SK-N-SH (cell line): ENCODE measurements around the gene RCOR1. TPM values are rescaled to one million over a fixed set of nuclear protein-coding genes. Genes with fewer than 3 reads are reported as not detected.

ENCODE experiments used
- CTCF ChIA-PET: fragments of 300-600, 350-600 bp; formaldehyde crosslinking; extraction: SDS; loops from one replicate; lab custom pipeline; 2021; lab: Yijun Ruan, JAX
- POLR2A ChIA-PET: fragments of 350-600 bp; sonication (Branson Sonifier 250); formaldehyde crosslinking; extraction: SDS; loops from one replicate; lab custom pipeline; 2020; ENCODE audit warnings: antibody characterized with exemption, inconsistent platforms; lab: Yijun Ruan, JAX
- DNase-seq: peaks from one replicate; pipeline ENCODE4 v3.0.0; 2012
- H2AFZ ChIP-seq: fragments of 200-600 bp; sonication (generic); 2 replicates; pipeline ENCODE4 v1.8.1; 2016; ENCODE audit warnings: antibody characterized with exemption, mild to moderate bottlenecking, low read depth
- H3F3A ChIP-seq: fragments of 200-600 bp; sonication (generic); replicated peaks from 2 replicates; pipeline ENCODE3; 2016; ENCODE audit warnings: antibody characterized with exemption, mild to moderate bottlenecking; ENCODE audit not compliant: insufficient read depth
- H3K27ac ChIP-seq, 2 experiments: fragments of 200-500 bp in 1 of 2; fragments of 200-600 bp in 1 of 2; sonication (Bioruptor generic) in 1 of 2; sonication (generic), shearing (Covaris generic) in 1 of 2; 2 replicates each; pipeline versions ENCODE4 v1.5.1 to v1.6.1; 2014 to 2016; ENCODE audit warnings: low read depth in 2 of 2, inconsistent platforms in 1 of 2, low read length in 1 of 2, mild to moderate bottlenecking in 1 of 2, mixed read lengths in 1 of 2
- H3K27me3 ChIP-seq: fragments of 200-600 bp; sonication (generic), shearing (Covaris generic); 2 replicates; pipeline ENCODE4 v1.6.1; 2016; ENCODE audit warnings: mixed run types; ENCODE audit not compliant: insufficient read depth
- H3K36me3 ChIP-seq, 2 experiments: fragments of 200-500 bp in 1 of 2; fragments of 200-600 bp in 1 of 2; sonication (Bioruptor generic) in 1 of 2; sonication (generic) in 1 of 2; replicated peaks in 1 of 2; 2 replicates each; pipeline versions ENCODE3 to v1.5.1; 2014 to 2016; ENCODE audit warnings: low read length in 1 of 2, mild to moderate bottlenecking in 1 of 2; ENCODE audit not compliant: insufficient read depth in 2 of 2, control insufficient read depth in 1 of 2
- H3K4me1 ChIP-seq, 2 experiments: fragments of 200-500 bp in 1 of 2; fragments of 200-600 bp in 1 of 2; sonication (Bioruptor generic) in 1 of 2; sonication (generic), shearing (Covaris generic) in 1 of 2; 2 replicates each; pipeline versions ENCODE4 v1.5.1 to v1.6.1; 2014 to 2016; ENCODE audit warnings: low read depth in 1 of 2, low read length in 1 of 2, mixed run types in 1 of 2; ENCODE audit not compliant: insufficient read depth in 2 of 2, control insufficient read depth in 1 of 2
- H3K4me2 ChIP-seq: fragments of 200-600 bp; sonication (generic), shearing (Covaris generic); 2 replicates; pipeline ENCODE4 v1.6.1; 2017; ENCODE audit warnings: mixed run types
- H3K4me3 ChIP-seq, 2 experiments: fragments of 200-500 bp in 1 of 2; fragments of 200-600 bp in 1 of 2; sonication (Bioruptor generic) in 1 of 2; sonication (generic), shearing (Covaris generic) in 1 of 2; 2 replicates each; pipeline versions ENCODE4 v1.5.1 to v1.8.1; 2014 to 2016; ENCODE audit warnings: low read depth in 2 of 2, inconsistent platforms in 1 of 2, low read length in 1 of 2, mild to moderate bottlenecking in 1 of 2, mixed read lengths in 1 of 2, moderate library complexity in 1 of 2
- H3K79me2 ChIP-seq: fragments of 200-600 bp; sonication (generic); 2 replicates; pipeline ENCODE4 v1.8.1; 2017; ENCODE audit warnings: mild to moderate bottlenecking; ENCODE audit not compliant: insufficient read depth
- H3K9ac ChIP-seq: fragments of 200-600 bp; sonication (generic); 2 replicates; pipeline ENCODE4 v1.6.1; 2017; ENCODE audit warnings: mixed run types
- H3K9me2 ChIP-seq: fragments of 200-600 bp; sonication (generic); 2 replicates; pipeline ENCODE4 v1.6.1; 2017; ENCODE audit warnings: mixed run types
- H3K9me3 ChIP-seq: fragments of 200-600 bp; sonication (generic); 2 replicates; pipeline ENCODE4 v1.6.1; 2017; ENCODE audit warnings: mixed run types, mild to moderate bottlenecking, moderate library complexity
- H4K20me1 ChIP-seq: fragments of 200-600 bp; sonication (generic); 2 replicates; pipeline ENCODE4 v1.6.1; 2017; ENCODE audit warnings: mild to moderate bottlenecking, mixed run types; ENCODE audit not compliant: insufficient read depth
- CHD2 ChIP-seq: fragments of 150-350 bp; IDR thresholded peaks from 2 replicates; pipeline ENCODE4 v1.6.1; 2018; ENCODE audit warnings: low read length; ENCODE audit not compliant: partially characterized antibody
- ELF1 ChIP-seq: IDR thresholded peaks from 2 replicates; pipeline ENCODE4 v1.4.0; 2012
- EZH2phosphoT487 ChIP-seq: fragments of 200-600 bp; sonication (generic); IDR thresholded peaks from 2 replicates; pipeline ENCODE4 v1.6.1; 2017; ENCODE audit warnings: low read depth, mixed run types, mild to moderate bottlenecking, antibody characterized with exemption, moderate library complexity, borderline replicate concordance
- FOXJ3 ChIP-seq: sonication (generic); formaldehyde crosslinking; IDR thresholded peaks from 2 replicates; pipeline ENCODE4 v1.5.1; 2020; ENCODE audit warnings: mild to moderate bottlenecking, missing genetic modification reagents
- FOXM1 ChIP-seq: IDR thresholded peaks from 2 replicates; pipeline ENCODE4 v1.4.0; 2012; ENCODE audit warnings: low read depth, mild to moderate bottlenecking
- IRF3 ChIP-seq: fragments of 150-350 bp; IDR thresholded peaks from 2 replicates; pipeline ENCODE4 v1.6.1; 2016; ENCODE audit warnings: mild to moderate bottlenecking, low read depth, low read length
- MAX ChIP-seq: IDR thresholded peaks from 2 replicates; pipeline ENCODE4 v1.4.0; 2012; ENCODE audit warnings: low read depth
- MEF2A ChIP-seq: IDR thresholded peaks from 2 replicates; pipeline ENCODE4 v1.4.0; 2012; ENCODE audit warnings: low read depth, borderline replicate concordance
- NRF1 ChIP-seq: IDR thresholded peaks from 2 replicates; pipeline ENCODE4 v1.6.1; 2012; ENCODE audit warnings: low read depth, mild to moderate bottlenecking, low read length
- RAD21 ChIP-seq: IDR thresholded peaks from 2 replicates; pipeline ENCODE4 v1.6.1; 2012; ENCODE audit warnings: mild to moderate bottlenecking, low read length
- RCOR1 ChIP-seq: fragments of 150-350 bp; IDR thresholded peaks from 2 replicates; pipeline ENCODE4 v1.6.1; 2017; ENCODE audit warnings: antibody characterized with exemption, low read length
- RFX5 ChIP-seq: IDR thresholded peaks from 2 replicates; pipeline ENCODE4 v1.6.1; 2012; ENCODE audit warnings: mild to moderate bottlenecking, improper control_type of control experiment, low read length
- RXRA ChIP-seq: IDR thresholded peaks from 2 replicates; pipeline ENCODE4 v1.4.0; 2012; ENCODE audit warnings: low read depth, mild to moderate bottlenecking, borderline replicate concordance
- SIN3A ChIP-seq: IDR thresholded peaks from 2 replicates; pipeline ENCODE4 v1.6.1; 2012; ENCODE audit warnings: low read depth, mild to moderate bottlenecking, low read length, moderate library complexity, borderline replicate concordance
- SMC3 ChIP-seq: IDR thresholded peaks from 2 replicates; pipeline ENCODE4 v1.6.1; 2012; ENCODE audit warnings: low read depth, low read length, improper control_type of control experiment
- TAF1 ChIP-seq: IDR thresholded peaks from 2 replicates; pipeline ENCODE4 v1.6.1; 2012; ENCODE audit warnings: low read depth, mild to moderate bottlenecking, low read length, moderate library complexity, borderline replicate concordance
- TEAD4 ChIP-seq: IDR thresholded peaks from 2 replicates; pipeline ENCODE4 v1.4.0; 2012; ENCODE audit warnings: mild to moderate bottlenecking, borderline replicate concordance; ENCODE audit not compliant: insufficient read depth
- YY1 ChIP-seq: IDR thresholded peaks from 2 replicates; pipeline ENCODE4 v1.4.0; 2012; ENCODE audit warnings: low read depth, mild to moderate bottlenecking
- WGBS: methylation state at CpG from one replicate; pipeline ENCODE4 v1.1.6; 2017; ENCODE audit warnings: low lambda C conversion rate; 5-methylcytosine and 5-hydroxymethylcytosine counted together
- polyA plus RNA-seq, 3 experiments: library from polyadenylated mRNA; depleted of rRNA; stranded (reverse); fragments of >200 nt; gene quantifications; 2 replicates each; pipeline ENCODE4 v1.2.3, GENCODE V29; 2012
- TF ChIP-seq, protein P1 (sequence below): IDR thresholded peaks from 2 replicates; pipeline ENCODE4 v1.4.0; 2012; ENCODE audit warnings: low read depth, borderline replicate concordance
- TF ChIP-seq, protein P2 (sequence below): IDR thresholded peaks from 2 replicates; pipeline ENCODE4; 2012

RCOR1 gene
- polyA plus RNA-seq, 1 of the 3 experiments (the other 2 are of a cell fraction) = 8.5 TPM

DNA sequence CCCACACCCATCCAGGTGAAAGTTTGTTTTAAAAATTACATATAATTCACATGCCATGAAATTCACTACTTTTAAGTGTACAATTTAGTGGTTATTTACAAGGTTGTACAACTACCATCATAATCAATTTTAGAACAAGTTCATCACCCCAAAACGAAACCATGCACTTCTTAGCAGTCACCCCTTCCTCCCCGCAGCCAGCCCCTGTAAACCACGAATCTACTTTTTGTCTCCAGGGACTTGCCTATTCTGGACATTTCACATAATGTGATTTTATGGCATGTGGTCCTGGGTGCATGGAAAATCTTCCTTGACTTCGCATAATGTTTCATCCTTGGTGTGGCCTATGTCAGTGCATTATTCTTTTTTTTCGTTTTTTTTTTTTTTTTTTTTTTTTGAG is 165.6 kb downstream of the RCOR1 start:
- ChIA-PET CTCF (no interaction called here), POLR2A (no interaction called here)
- no peak overlapping the region for H2AFZ ChIP-seq
- H3K4me1 ChIP-seq = no peaks in the 10 kb centered on the region; a peak in 1 of 4 replicates
- H3K4me3 ChIP-seq = no peak overlapping the region
- H3K27ac ChIP-seq = no peak overlapping the region
- H3K36me3 ChIP-seq = no peaks in the 10 kb centered on the region
- H3K27me3 ChIP-seq = no peaks in the 10 kb centered on the region
- no peaks in the 10 kb centered on the region for H3F3A ChIP-seq
- no peaks in the 10 kb centered on the region for H3K9me3 ChIP-seq
- no peaks in the 10 kb centered on the region for H3K79me2 ChIP-seq
- WGBS = 65% methylated on average over 5 of the region's 5 CpGs
- no peak overlapping the region for H3K4me2 ChIP-seq
- no peak for DNase-seq
- H3K9ac ChIP-seq = no peak overlapping the region
- H4K20me1 ChIP-seq = no peaks in the 10 kb centered on the region
- TF ChIP-seq FOXM1 (no peak), IRF3 (no peak), RCOR1 (no peak), SMC3 (no peak), NRF1 (no peak), FOXJ3 (CRISPR knock-in tag) (no peak), MAX (no peak), TEAD4 (no peak), TAF1 (no peak), RXRA (no peak), EZH2phosphoT487 (no peak), CHD2 (no peak), MEF2A (no peak)
- TF ChIP-seq, protein P1, sequence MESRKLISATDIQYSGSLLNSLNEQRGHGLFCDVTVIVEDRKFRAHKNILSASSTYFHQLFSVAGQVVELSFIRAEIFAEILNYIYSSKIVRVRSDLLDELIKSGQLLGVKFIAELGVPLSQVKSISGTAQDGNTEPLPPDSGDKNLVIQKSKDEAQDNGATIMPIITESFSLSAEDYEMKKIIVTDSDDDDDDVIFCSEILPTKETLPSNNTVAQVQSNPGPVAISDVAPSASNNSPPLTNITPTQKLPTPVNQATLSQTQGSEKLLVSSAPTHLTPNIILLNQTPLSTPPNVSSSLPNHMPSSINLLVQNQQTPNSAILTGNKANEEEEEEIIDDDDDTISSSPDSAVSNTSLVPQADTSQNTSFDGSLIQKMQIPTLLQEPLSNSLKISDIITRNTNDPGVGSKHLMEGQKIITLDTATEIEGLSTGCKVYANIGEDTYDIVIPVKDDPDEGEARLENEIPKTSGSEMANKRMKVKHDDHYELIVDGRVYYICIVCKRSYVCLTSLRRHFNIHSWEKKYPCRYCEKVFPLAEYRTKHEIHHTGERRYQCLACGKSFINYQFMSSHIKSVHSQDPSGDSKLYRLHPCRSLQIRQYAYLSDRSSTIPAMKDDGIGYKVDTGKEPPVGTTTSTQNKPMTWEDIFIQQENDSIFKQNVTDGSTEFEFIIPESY = no peak
- H3K9me2 ChIP-seq = no peaks in the 10 kb centered on the region

DNA sequence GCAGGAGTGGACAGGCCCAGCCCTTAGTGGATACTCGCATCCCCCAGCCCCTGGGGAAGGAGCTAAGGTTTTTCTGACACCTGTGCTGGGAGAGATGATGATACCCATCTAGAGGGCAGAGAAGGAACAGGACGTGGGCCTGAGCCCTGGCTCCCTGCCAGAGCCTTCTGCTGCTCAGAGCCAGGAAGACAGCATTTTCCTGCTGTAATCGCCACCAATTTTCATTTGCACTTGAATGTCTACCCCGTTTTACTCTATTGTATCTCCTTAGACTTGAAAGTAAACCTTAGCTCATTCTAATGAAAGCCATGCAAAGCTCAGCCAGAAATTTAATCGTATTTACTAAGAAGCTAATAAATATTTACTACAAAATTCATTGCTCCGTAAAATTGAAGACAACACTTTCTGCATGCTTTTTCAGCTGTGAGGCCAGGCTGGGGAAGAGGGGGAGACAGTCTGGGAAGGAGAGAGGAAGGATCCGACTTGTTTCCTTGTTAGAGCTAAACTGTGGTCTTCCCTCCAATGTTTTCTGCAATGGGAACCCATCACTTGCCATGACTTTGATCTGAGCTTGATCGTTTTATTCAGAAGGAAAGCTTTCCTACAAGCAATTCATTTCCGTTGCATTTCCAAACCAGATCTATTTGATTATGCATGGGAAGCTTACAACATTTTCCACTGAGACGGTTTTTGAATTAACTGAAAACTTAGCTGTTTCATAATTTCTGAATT is 167.2 kb downstream of the RCOR1 start:
- Histone ChIP-seq H2AFZ (no peak overlapping the region), H3K27ac (no peak overlapping the region), H3F3A (no peaks in the 10 kb centered on the region), H3K9me3 (no peaks in the 10 kb centered on the region), H3K4me1 (no peaks in the 10 kb centered on the region; a peak in 1 of 4 replicates), H3K4me3 (no peak overlapping the region), H3K9ac (no peak overlapping the region), H4K20me1 (no peaks in the 10 kb centered on the region), H3K4me2 (no peak overlapping the region), H3K79me2 (no peaks in the 10 kb centered on the region), H3K36me3 (no peaks in the 10 kb centered on the region), H3K9me2 (no peaks in the 10 kb centered on the region), H3K27me3 (no peaks in the 10 kb centered on the region)
- WGBS = 77% methylated on average over 10 of the region's 10 CpGs
- POLR2A ChIA-PET = no interaction called here
- CTCF ChIA-PET = interaction anchor here (0.7 to 1.5 kb wide), 5 partner anchors 9 to 172 kb away, joined by 3 to 4 read pairs (median 3); no protein-coding TSS in a partner anchor
- no peak for DNase-seq
- TF ChIP-seq RXRA (no peak), TAF1 (no peak), YY1 (no peak), RAD21 (no peak), ELF1 (no peak), RFX5 (no peak), SIN3A (no peak), SMC3 (no peak)
- TF ChIP-seq, protein P2, sequence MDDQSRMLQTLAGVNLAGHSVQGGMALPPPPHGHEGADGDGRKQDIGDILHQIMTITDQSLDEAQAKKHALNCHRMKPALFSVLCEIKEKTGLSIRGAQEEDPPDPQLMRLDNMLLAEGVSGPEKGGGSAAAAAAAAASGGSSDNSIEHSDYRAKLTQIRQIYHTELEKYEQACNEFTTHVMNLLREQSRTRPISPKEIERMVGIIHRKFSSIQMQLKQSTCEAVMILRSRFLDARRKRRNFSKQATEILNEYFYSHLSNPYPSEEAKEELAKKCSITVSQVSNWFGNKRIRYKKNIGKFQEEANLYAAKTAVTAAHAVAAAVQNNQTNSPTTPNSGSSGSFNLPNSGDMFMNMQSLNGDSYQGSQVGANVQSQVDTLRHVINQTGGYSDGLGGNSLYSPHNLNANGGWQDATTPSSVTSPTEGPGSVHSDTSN = no peak
